Measurements from ENCODE around the gene ACOXL.

The ACOXL gene

GRCh38 chr2:110770959-110771431 is 38.6 kb downstream of the ACOXL start (continued):
- TF ChIP-seq PBX3 (CRISPR knock-in tag; IDR thresholded peaks at IDR 0.05) = no peak
- no peak for TF ChIP-seq ZNF223 (tag by site-specific recombination; IDR thresholded peaks at IDR 0.05)
- TF ChIP-seq ZNF335 (tag by site-specific recombination; conservative IDR thresholded peaks at IDR 0.05) = peak; percentile 43
- TF ChIP-seq ZFHX2 (tag by site-specific recombination; conservative IDR thresholded peaks at IDR 0.05) = no peak
- no peak for TF ChIP-seq ZNF211 (tag by site-specific recombination; IDR thresholded peaks at IDR 0.05; ENCODE audit: low read depth)
- TF ChIP-seq KLF9 (tag by site-specific recombination; IDR thresholded peaks at IDR 0.05; ENCODE audit: low read depth) = no peak
- TF ChIP-seq ZNF354C (tag by site-specific recombination; IDR thresholded peaks at IDR 0.05; ENCODE audit: borderline replicate concordance, low read depth) = no peak
- TF ChIP-seq YY1 (tag by site-specific recombination; IDR thresholded peaks at IDR 0.05) = no peak
- TF ChIP-seq ZNF501 (tag by site-specific recombination; IDR thresholded peaks at IDR 0.05) = peak; percentile 10; the same call in 1 of the 2 replicates
- TF ChIP-seq GLI2 (tag by site-specific recombination; IDR thresholded peaks at IDR 0.05; ENCODE audit: borderline replicate concordance, low read depth) = no peak
- no peak for TF ChIP-seq ZSCAN5A (tag by site-specific recombination; IDR thresholded peaks at IDR 0.05)
- TF ChIP-seq, protein P1, sequence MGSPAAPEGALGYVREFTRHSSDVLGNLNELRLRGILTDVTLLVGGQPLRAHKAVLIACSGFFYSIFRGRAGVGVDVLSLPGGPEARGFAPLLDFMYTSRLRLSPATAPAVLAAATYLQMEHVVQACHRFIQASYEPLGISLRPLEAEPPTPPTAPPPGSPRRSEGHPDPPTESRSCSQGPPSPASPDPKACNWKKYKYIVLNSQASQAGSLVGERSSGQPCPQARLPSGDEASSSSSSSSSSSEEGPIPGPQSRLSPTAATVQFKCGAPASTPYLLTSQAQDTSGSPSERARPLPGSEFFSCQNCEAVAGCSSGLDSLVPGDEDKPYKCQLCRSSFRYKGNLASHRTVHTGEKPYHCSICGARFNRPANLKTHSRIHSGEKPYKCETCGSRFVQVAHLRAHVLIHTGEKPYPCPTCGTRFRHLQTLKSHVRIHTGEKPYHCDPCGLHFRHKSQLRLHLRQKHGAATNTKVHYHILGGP (tag by site-specific recombination; IDR thresholded peaks at IDR 0.05) = no peak
- TF ChIP-seq ZNF488 (tag by site-specific recombination; IDR thresholded peaks at IDR 0.05) = no peak
- TF ChIP-seq, protein P2, sequence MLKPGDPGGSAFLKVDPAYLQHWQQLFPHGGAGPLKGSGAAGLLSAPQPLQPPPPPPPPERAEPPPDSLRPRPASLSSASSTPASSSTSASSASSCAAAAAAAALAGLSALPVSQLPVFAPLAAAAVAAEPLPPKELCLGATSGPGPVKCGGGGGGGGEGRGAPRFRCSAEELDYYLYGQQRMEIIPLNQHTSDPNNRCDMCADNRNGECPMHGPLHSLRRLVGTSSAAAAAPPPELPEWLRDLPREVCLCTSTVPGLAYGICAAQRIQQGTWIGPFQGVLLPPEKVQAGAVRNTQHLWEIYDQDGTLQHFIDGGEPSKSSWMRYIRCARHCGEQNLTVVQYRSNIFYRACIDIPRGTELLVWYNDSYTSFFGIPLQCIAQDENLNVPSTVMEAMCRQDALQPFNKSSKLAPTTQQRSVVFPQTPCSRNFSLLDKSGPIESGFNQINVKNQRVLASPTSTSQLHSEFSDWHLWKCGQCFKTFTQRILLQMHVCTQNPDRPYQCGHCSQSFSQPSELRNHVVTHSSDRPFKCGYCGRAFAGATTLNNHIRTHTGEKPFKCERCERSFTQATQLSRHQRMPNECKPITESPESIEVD (tag by site-specific recombination; IDR thresholded peaks at IDR 0.05) = no peak
- no peak for TF ChIP-seq ZNF560 (tag by site-specific recombination; IDR thresholded peaks at IDR 0.05; ENCODE audit: borderline replicate concordance)
- TF ChIP-seq ZNF239 (tag by site-specific recombination; IDR thresholded peaks at IDR 0.05) = no peak
- TF ChIP-seq ZNF350 (tag by site-specific recombination; IDR thresholded peaks at IDR 0.05) = no peak
- TF ChIP-seq ZNF10 (tag by site-specific recombination; IDR thresholded peaks at IDR 0.05) = no peak
- no peak for TF ChIP-seq ZNF221 (tag by site-specific recombination; IDR thresholded peaks at IDR 0.05; ENCODE audit: borderline replicate concordance)
- TF ChIP-seq, protein P3, sequence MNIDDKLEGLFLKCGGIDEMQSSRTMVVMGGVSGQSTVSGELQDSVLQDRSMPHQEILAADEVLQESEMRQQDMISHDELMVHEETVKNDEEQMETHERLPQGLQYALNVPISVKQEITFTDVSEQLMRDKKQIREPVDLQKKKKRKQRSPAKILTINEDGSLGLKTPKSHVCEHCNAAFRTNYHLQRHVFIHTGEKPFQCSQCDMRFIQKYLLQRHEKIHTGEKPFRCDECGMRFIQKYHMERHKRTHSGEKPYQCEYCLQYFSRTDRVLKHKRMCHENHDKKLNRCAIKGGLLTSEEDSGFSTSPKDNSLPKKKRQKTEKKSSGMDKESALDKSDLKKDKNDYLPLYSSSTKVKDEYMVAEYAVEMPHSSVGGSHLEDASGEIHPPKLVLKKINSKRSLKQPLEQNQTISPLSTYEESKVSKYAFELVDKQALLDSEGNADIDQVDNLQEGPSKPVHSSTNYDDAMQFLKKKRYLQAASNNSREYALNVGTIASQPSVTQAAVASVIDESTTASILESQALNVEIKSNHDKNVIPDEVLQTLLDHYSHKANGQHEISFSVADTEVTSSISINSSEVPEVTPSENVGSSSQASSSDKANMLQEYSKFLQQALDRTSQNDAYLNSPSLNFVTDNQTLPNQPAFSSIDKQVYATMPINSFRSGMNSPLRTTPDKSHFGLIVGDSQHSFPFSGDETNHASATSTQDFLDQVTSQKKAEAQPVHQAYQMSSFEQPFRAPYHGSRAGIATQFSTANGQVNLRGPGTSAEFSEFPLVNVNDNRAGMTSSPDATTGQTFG (tag by site-specific recombination; IDR thresholded peaks at IDR 0.05; ENCODE audit: borderline replicate concordance) = no peak
- peak; percentile 23; the same call in 1 of the 2 replicates for TF ChIP-seq ZNF660 (tag by site-specific recombination; IDR thresholded peaks at IDR 0.05)
- TF ChIP-seq ZNF133 (tag by site-specific recombination; IDR thresholded peaks at IDR 0.05) = no peak

Measured in HEK293 (cell line).